A673 (cell line): ENCODE data around the gene EXOC3L4. TPM values are rescaled to one million over a fixed set of nuclear protein-coding genes. Genes with fewer than 3 reads are reported as not detected.

Experiments
- BruUV-seq: library from RNA; stranded (reverse); fragments of 400-500 nt; replicated peaks from 2 replicates; lab custom pipeline; 2021; lab: Mats Ljungman, UMichigan
- CTCF ChIA-PET: fragments of 300-600 bp; sonication (Branson Sonifier 250); formaldehyde crosslinking; loops from one replicate; lab custom pipeline; 2022; ENCODE audit warnings: antibody characterized with exemption; lab: Charles Lee
- POLR2A ChIA-PET: fragments of 300-600 bp; sonication (Branson Sonifier 250); formaldehyde crosslinking; loops from one replicate; lab custom pipeline; 2022; ENCODE audit warnings: antibody characterized with exemption; ENCODE audit not compliant: low non-redundant PET; lab: Charles Lee
- DNase-seq: peaks from one replicate; pipeline ENCODE4 v3.0.0-alpha.2; 2015; ENCODE audit warnings: low spot score
- H3K27ac ChIP-seq: fragments of 200-600 bp; sonication (generic); 2 replicates; pipeline ENCODE4 v1.5.1; 2016; ENCODE audit warnings: mixed run types, low read depth, mild to moderate bottlenecking, mixed read lengths, antibody characterized with exemption, low read length; ENCODE audit not compliant: poor library complexity, severe bottlenecking
- H3K27me3 ChIP-seq: fragments of 200-600 bp; sonication (generic); replicated peaks from 2 replicates; pipeline ENCODE4 v1.6.1; 2017; ENCODE audit warnings: mixed run types, low read depth, mild to moderate bottlenecking, mixed read lengths, antibody characterized with exemption, low read length; ENCODE audit not compliant: insufficient read depth, poor library complexity
- H3K36me3 ChIP-seq: fragments of 200-600 bp; sonication (generic); 2 replicates; pipeline ENCODE4 v1.6.1; 2016; ENCODE audit warnings: mixed run types, mild to moderate bottlenecking, mixed read lengths, antibody characterized with exemption, low read length; ENCODE audit not compliant: insufficient read depth, poor library complexity, severe bottlenecking
- H3K4me1 ChIP-seq: fragments of 200-600 bp; sonication (generic); 2 replicates; pipeline ENCODE4 v1.6.1; 2017; ENCODE audit warnings: mixed run types, mild to moderate bottlenecking, mixed read lengths, antibody characterized with exemption, low read length; ENCODE audit not compliant: insufficient read depth, poor library complexity, severe bottlenecking
- H3K4me3 ChIP-seq: fragments of 200-600 bp; sonication (generic); 2 replicates; pipeline ENCODE4 v1.5.1; 2016; ENCODE audit warnings: low read depth, mixed run types, mild to moderate bottlenecking, mixed read lengths, low read length; ENCODE audit not compliant: poor library complexity, severe bottlenecking
- H3K9me3 ChIP-seq: fragments of 200-600 bp; sonication (generic); 2 replicates; pipeline ENCODE4 v1.6.1; 2016; ENCODE audit warnings: mixed run types, low read depth, mild to moderate bottlenecking, mixed read lengths, antibody characterized with exemption, low read length; ENCODE audit not compliant: poor library complexity, severe bottlenecking
- CTCF ChIP-seq: fragments of 300-800, 200-600 bp; sonication (generic); conservative IDR thresholded peaks from 2 replicates; pipeline ENCODE4 v1.5.1; 2017; ENCODE audit warnings: low read depth, mild to moderate bottlenecking, antibody characterized with exemption, low read length, moderate library complexity, mixed read lengths
- EZH2 ChIP-seq: fragments of 200-600 bp; sonication (generic); IDR thresholded peaks from 2 replicates; pipeline ENCODE4 v1.6.1; 2017; ENCODE audit warnings: borderline replicate concordance, low read depth, mild to moderate bottlenecking, mixed read lengths, antibody characterized with exemption, low read length; ENCODE audit not compliant: poor library complexity, severe bottlenecking
- intact Hi-C: fragments of 100-400 bp; cut with micrococcal nuclease; formaldehyde crosslinking; loops from one replicate; pipeline ENCODE4 v1.10.0; 2022; ENCODE audit not compliant: unreplicated experiment
- total RNA-seq: library from RNA; stranded (reverse); gene quantifications from 2 replicates; pipeline ENCODE4 v1.2.3, GENCODE V29; 2021

Gene EXOC3L4
- total RNA-seq, 1 experiment from 2014 or later, result not detected

GRCh38 chr14:103110681-103111231, 16.2 kb downstream of the EXOC3L4 start:
- no peak for TF ChIP-seq CTCF
- TF ChIP-seq EZH2, result no peak
- intact Hi-C loops, result no loop called here
- no peak for DNase-seq
- CTCF ChIA-PET, result no interaction called here
- Histone ChIP-seq H3K27me3 (no peaks in the 10 kb centered on the region), H3K36me3 (no peaks in the 10 kb centered on the region), H3K9me3 (no peaks in the 10 kb centered on the region), H3K4me3 (no peak overlapping the region), H3K4me1 (no peaks in the 10 kb centered on the region), H3K27ac (no peak overlapping the region)
- no TSS peak for BruUV-seq
- POLR2A ChIA-PET, result no interaction called here

GRCh38 chr14:103111232-103111868, 16.8 kb downstream of the EXOC3L4 start:
- BruUV-seq, result no TSS peak
- CTCF ChIA-PET, result no interaction called here
- TF ChIP-seq CTCF (no peak), EZH2 (no peak)

GRCh38 chr14:103112400-103113243, 18.1 kb downstream of the EXOC3L4 start:
- ChIA-PET POLR2A (no interaction called here), CTCF (no interaction called here)
- Histone ChIP-seq H3K36me3 (no peaks in the 10 kb centered on the region), H3K27ac (no peak overlapping the region), H3K27me3 (no peaks in the 10 kb centered on the region), H3K4me3 (no peak overlapping the region), H3K4me1 (no peaks in the 10 kb centered on the region), H3K9me3 (no peaks in the 10 kb centered on the region)
- no peak for DNase-seq
- TF ChIP-seq EZH2 (no peak), CTCF (no peak)
- intact Hi-C loops, result no loop called here
- BruUV-seq, result no TSS peak

More at GRCh38 chr14:103111232-103111868, 16.8 kb downstream of the EXOC3L4 start:
- Histone ChIP-seq H3K36me3 (no peaks in the 10 kb centered on the region), H3K27ac (no peak overlapping the region), H3K4me1 (no peaks in the 10 kb centered on the region), H3K9me3 (no peaks in the 10 kb centered on the region), H3K4me3 (no peak overlapping the region), H3K27me3 (no peaks in the 10 kb centered on the region)
- POLR2A ChIA-PET, result no interaction called here
- intact Hi-C loops, result no loop called here
- no peak for DNase-seq
